DOHH2 (cell line): ENCODE results near the gene BIVM.

ENCODE experiments used
- H3F3A ChIP-seq: fragments of 200-600 bp; sonication (generic), shearing (Covaris generic); 2 replicates; pipeline ENCODE4 v1.6.0; 2016; ENCODE audit warnings: antibody characterized with exemption, mild to moderate bottlenecking; ENCODE audit not compliant: control insufficient read depth, insufficient read depth
- H3K27ac ChIP-seq: fragments of 200-600 bp; sonication (generic); 2 replicates; pipeline ENCODE4 v1.5.1; 2014; ENCODE audit warnings: low read depth, mild to moderate bottlenecking, low read length, moderate library complexity
- H3K27me3 ChIP-seq: fragments of 200-600 bp; sonication (generic); 2 replicates; pipeline ENCODE4 v1.6.1; 2014; ENCODE audit warnings: mild to moderate bottlenecking, low read length, mixed read lengths; ENCODE audit not compliant: control insufficient read depth
- H3K36me3 ChIP-seq: fragments of 200-600 bp; sonication (generic); 2 replicates; pipeline ENCODE4 v1.6.1; 2014; ENCODE audit warnings: mild to moderate bottlenecking, low read length, moderate library complexity, mixed read lengths; ENCODE audit not compliant: control insufficient read depth
- H3K4me1 ChIP-seq: fragments of 200-600 bp; sonication (generic); 2 replicates; pipeline ENCODE4 v1.6.1; 2014; ENCODE audit warnings: mild to moderate bottlenecking, low read length, mixed read lengths; ENCODE audit not compliant: control insufficient read depth
- H3K4me2 ChIP-seq: fragments of 200-600 bp; sonication (generic); 2 replicates; pipeline ENCODE4 v1.6.0; 2014; ENCODE audit warnings: mild to moderate bottlenecking, low read length, moderate library complexity
- H3K4me3 ChIP-seq: fragments of 200-600 bp; sonication (generic); 2 replicates; pipeline ENCODE4 v1.5.1; 2014; ENCODE audit warnings: mild to moderate bottlenecking, low read length, mixed read lengths
- H3K79me2 ChIP-seq: fragments of 200-600 bp; sonication (generic); 2 replicates; pipeline ENCODE4 v1.6.1; 2014; ENCODE audit warnings: mild to moderate bottlenecking, low read length, mixed read lengths; ENCODE audit not compliant: control insufficient read depth
- H3K9me2 ChIP-seq: fragments of 200-600 bp; sonication (generic); replicated peaks from 2 replicates; pipeline ENCODE4 v1.6.1; 2014; ENCODE audit warnings: mild to moderate bottlenecking, low read length, mixed read lengths; ENCODE audit not compliant: control insufficient read depth
- H3K9me3 ChIP-seq: fragments of 200-600 bp; sonication (generic); 2 replicates; pipeline ENCODE4 v1.6.1; 2014; ENCODE audit warnings: antibody characterized with exemption, low read length, mixed read lengths; ENCODE audit not compliant: control insufficient read depth, insufficient read depth
- H4K20me1 ChIP-seq: fragments of 200-600 bp; sonication (generic); 2 replicates; pipeline ENCODE4 v1.6.0; 2014; ENCODE audit warnings: low read depth, mild to moderate bottlenecking, antibody characterized with exemption, low read length, moderate library complexity; ENCODE audit not compliant: control insufficient read depth, insufficient read depth
- CTCF ChIP-seq: fragments of 200-600 bp; sonication (generic); IDR thresholded peaks from one replicate; pipeline ENCODE4 v1.5.1; 2014; ENCODE audit warnings: antibody characterized with exemption, mild to moderate bottlenecking, low read depth, low read length; ENCODE audit not compliant: poor library complexity, severe bottlenecking
- EZH2phosphoT487 ChIP-seq: fragments of 200-600 bp; sonication (generic); IDR thresholded peaks from 2 replicates; pipeline ENCODE4 v1.6.1; 2017; ENCODE audit warnings: borderline replicate concordance, mild to moderate bottlenecking, antibody characterized with exemption, low read length, moderate library complexity, mixed read lengths

Gene BIVM

GRCh38 chr13:102805680-102806079, 6.8 kb downstream of the BIVM start:
- Histone ChIP-seq H3K27ac (no peak overlapping the region), H3K36me3 (no peaks in the 10 kb centered on the region; the same call in none of the 2 replicates), H3K9me2 (no peaks in the 10 kb centered on the region), H3K4me2 (no peak overlapping the region), H3F3A (no peaks in the 10 kb centered on the region), H4K20me1 (no peaks in the 10 kb centered on the region), H3K79me2 (peaks cover 24% of the 10 kb centered on the region), H3K4me1 (peaks cover 14% of the 10 kb centered on the region), H3K4me3 (no peak overlapping the region), H3K27me3 (no peaks in the 10 kb centered on the region), H3K9me3 (no peaks in the 10 kb centered on the region)
- TF ChIP-seq CTCF (no peak), EZH2phosphoT487 (no peak)

GRCh38 chr13:102807699-102808098, 8.8 kb downstream of the BIVM start:
- H3F3A ChIP-seq, result no peaks in the 10 kb centered on the region
- H3K4me2 ChIP-seq, result no peak overlapping the region
- peaks cover 17% of the 10 kb centered on the region for H3K79me2 ChIP-seq
- H3K9me2 ChIP-seq, result no peaks in the 10 kb centered on the region
- no peaks in the 10 kb centered on the region for H3K27me3 ChIP-seq
- peaks cover 7% of the 10 kb centered on the region for H3K4me1 ChIP-seq
- no peaks in the 10 kb centered on the region for H4K20me1 ChIP-seq
- H3K36me3 ChIP-seq, result peaks cover 4% of the 10 kb centered on the region
- H3K27ac ChIP-seq, result no peak overlapping the region
- H3K9me3 ChIP-seq, result no peaks in the 10 kb centered on the region
- no peak for TF ChIP-seq CTCF
- TF ChIP-seq EZH2phosphoT487, result no peak
- no peak overlapping the region for H3K4me3 ChIP-seq

GRCh38 chr13:102812611-102813287, 13.8 kb downstream of the BIVM start:
- no peaks in the 10 kb centered on the region for H3F3A ChIP-seq
- H3K27ac ChIP-seq, result no peak overlapping the region
- peaks cover 13% of the 10 kb centered on the region for H3K36me3 ChIP-seq
- no peaks in the 10 kb centered on the region for H3K9me3 ChIP-seq
- TF ChIP-seq CTCF (no peak), EZH2phosphoT487 (no peak)
- peaks cover 24% of the 10 kb centered on the region for H3K79me2 ChIP-seq
- peaks cover 9% of the 10 kb centered on the region for H3K4me1 ChIP-seq
- H3K27me3 ChIP-seq, result no peaks in the 10 kb centered on the region
- no peak overlapping the region; the same call in 1 of the 2 replicates for H3K4me2 ChIP-seq
- H3K9me2 ChIP-seq, result no peaks in the 10 kb centered on the region
- H3K4me3 ChIP-seq, result no peak overlapping the region
- H4K20me1 ChIP-seq, result no peaks in the 10 kb centered on the region
